ENCODE data around the gene GPS1.

The GPS1 gene

DNA sequence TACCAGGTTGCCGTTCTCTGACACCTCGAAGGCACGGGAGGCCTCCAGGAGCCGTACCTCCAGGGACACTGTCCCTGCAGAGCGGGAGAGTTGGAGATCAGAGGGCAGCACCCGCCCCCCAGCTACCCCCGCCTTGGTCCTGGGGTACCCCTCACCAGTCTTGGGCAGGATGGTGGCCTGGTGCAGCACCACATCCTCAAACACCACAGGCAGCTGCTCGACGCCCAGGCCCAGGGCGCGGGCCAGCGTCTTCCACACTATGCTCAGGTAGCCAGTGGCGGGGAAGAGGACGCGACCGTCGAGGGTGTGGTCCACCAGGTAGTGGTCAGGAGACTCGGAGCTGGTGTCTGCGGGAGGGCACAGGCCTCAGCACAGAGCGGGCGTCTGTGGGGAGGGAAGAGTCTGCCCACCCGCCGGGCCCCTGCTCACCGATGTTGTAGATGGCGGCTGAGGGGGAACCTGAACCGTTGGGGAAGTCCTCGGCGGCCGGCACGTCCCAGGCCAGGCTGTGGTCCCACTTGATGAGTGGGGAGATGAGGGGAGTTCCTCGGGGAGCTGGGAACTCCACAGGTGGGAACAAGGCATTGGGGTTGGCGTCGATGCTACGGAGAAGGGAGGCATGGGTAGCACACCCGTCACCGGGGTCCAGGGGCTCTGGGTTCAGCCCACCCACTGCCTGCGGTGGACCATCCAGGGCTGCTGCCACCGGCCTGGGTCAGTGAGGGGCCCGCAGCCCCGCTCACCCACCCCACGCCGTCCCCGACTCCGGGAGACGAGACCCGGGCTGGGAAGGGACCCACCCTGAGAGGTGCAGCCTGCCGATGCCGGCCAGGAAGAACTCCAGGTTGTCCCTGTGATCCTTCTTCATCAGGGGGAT, 36.5 kb downstream of the GPS1 start:
- DNase-seq (ENCODE audit: low read depth in 2 of 2, low spot score in 1 of 2) = no peak

DNA sequence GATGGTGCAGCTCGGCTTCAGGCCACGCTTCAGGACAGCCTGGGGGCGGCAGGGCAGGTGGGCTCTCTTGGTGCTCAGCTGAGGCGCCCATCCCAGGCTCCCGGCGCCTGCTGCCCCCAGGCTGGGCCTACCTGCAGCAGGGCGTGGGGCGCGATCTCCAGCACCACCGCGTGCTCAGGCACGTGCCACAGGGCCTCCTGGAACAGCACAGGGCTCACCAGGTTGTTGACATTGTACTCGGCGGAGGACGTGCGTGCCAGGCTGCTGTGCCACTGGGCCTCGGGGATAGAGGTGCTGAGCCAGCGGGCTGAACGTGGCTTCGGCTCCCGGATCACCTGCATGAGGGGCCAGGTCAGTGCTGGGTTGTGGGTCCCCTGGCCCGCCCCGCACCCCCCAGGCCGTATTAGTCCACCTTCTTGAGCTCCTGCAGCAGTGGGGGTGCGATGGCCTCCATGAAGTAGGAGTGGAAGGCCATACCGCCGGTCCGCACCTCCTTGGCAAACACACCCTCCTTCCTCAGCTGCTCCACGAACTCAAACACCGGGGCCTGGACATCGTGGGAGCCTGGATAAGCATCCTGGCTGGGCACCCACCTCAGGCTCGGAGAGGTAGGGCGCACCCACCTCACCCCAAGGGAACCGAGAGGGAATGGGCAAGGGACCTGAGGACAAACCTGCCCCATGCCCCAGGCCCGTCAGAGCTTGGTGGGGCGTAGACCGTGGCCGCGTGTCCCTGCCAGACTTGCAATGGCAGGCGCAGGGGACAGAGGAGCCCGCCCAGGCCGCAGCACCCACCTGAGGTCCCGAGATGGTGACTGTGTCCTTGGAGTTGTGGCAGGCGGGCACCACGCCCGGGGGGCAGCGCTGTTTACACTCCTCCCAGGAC, 37.4 kb downstream of the GPS1 start:
- DNase-seq (ENCODE audit: low read depth in 2 of 2, low spot score in 1 of 2) = no peak

DNA sequence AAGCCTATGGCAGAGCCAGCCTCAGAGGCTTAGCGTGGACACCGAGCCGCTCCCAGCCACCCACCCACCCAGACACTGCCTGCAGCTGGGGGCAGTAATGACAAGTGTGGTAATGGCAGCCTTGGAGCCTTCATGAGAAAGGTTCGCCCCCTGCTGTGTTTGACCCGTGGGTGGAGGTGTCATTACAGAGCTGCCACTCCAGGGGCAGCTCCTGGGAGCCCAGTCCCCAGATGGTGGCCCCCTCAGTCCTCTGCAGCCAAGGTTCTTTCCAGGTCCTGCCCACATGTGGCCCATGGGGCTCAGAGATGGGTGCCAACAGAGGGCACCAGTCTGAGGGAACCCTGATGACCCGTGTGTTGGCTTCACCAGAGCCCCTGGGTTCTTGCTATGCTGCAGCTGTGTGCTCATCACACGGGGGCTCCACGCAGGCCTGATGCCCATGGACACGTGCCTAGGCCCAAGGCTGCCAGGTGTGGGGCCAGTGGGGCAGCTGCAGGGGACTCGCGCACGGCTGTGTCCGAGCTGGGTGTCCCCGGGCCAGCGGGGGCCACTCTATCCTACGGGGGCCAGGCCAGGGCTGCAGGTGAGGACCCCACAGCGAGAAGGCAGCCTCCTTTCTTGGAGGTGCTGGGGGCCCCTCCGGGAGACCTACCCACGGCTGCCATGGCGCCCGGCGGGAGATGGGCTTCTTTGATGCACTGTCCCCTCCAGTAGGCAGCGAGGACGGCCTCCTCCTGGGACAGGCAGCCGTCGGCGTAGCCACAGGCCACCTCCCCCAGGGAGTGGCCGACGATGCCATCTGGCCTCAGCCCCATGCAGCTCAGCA, 38.2 kb downstream of the GPS1 start:
- no peak for DNase-seq (ENCODE audit: low read depth in 2 of 2, low spot score in 1 of 2)

DNA sequence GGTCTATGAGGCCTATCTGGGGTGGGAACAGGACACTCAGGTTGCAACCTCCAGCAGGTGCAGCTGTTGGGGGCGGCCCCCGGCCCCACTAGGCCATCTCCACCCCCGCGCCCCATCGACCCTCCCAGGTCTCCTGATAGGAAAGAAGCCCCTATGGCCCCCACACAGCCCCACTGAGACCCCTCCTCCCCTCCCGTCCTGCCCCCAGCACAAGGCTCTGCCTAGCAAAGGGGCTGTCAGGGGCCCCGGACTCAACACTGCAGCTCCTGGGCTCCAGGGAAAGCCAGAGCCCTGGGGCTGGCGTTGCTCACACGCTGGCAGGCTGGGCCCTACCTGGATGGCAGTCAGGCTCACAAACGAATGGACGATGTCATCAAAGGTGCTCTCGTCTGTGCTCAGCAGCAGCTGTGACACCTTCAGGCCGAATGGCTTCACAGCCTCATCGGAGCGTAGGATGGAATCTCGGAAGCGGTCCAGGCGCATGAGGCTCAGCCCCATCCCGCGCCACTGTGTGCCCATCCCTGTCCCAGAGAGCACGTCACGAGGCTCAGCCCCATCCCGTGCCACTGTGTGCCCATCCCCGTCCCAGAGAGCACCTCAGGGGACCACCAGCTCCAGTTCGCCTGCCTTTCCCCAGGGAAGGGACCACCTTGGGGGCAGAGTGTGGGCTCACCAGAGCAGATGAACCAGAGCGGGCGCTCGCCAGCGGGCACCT, 39.0 kb downstream of the GPS1 start:
- no peak for DNase-seq (ENCODE audit: low read depth in 2 of 2, low spot score in 1 of 2)

DNA sequence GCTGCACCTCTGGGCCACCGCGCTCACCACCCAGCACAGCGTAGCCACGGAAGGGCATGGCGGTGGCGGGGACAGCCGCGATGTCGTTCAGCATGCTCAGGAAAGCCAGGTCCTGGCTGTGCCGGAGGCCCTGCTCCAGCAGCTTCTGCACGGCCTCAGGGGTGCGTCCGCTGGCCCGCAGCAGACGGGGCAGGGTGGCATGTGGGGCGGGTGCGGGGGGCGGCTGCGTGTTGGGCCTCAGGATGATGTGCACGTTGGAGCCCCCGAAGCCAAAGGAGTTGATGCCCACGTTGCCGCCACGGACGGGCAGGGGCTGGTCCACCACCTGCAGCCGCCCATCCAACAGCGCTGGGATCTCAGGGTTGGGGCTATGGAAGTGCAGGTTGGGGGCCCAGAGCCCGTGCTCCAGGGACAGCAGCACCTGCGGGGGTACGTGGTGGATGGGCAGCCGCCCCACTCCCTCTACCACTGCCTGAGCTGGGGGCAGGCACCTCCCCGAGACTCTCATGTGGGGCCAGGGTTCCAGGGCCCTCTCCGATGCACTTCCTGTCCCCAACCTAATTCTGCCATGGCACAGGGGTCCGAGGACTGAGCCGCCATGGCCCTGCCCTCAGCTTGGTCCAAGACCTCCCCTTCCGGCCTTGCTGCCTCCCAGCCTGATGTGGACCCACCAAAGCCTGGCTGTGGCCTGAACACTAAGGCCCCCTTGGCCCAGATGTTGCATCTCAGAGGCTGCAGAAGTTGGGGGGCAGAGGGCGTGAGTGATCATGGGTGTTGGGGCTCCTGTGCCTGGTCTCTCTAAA, 39.8 kb downstream of the GPS1 start:
- no peak for DNase-seq (ENCODE audit: low read depth in 2 of 2, low spot score in 1 of 2)

DNA sequence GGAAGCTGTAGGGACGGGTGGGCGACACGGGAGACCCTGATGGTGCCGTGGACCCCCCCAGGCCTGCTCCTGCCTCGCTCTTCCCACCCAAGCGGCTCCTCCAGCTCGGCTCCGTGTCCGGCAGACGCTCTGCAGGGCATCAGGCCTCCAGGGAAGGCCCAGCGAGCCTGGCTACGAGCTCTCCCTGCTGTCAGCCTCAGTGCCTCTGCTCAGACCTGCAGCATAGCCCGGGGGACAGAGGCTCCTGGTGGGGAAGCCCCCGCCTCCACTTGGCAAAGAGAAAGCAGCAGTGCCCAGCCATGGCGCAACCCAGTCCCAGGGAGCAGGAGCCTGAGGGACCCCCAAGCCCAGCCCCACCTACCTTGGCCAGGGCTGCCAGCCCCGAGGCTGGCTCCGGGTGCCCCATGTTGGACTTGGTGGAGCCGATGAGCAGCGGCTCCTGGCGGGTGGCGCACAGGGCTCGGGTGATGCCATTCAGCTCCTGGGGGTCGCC, 40.4 kb downstream of the GPS1 start:
- DNase-seq (ENCODE audit: low read depth in 2 of 2, low spot score in 1 of 2) = no peak

DNA sequence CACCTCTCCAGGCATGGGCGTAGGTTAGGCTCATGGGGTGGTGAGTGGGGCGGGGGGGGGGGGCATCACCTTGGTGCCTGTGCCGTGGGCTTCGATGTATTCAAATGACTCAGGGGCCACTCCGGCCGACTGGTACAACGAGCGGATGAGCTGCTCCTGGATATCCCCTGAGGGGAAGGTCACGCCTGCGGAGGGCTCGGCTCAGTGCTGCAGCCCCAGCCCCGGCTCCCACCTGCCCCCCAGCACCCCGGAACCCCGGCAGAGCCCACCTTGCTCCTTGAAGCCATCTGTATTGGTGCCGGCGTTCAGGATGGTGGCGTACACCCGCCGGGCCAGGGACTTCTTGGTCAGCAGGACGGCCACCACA, 40.9 kb downstream of the GPS1 start:
- no peak for DNase-seq (ENCODE audit: low read depth in 2 of 2, low spot score in 1 of 2)

DNA sequence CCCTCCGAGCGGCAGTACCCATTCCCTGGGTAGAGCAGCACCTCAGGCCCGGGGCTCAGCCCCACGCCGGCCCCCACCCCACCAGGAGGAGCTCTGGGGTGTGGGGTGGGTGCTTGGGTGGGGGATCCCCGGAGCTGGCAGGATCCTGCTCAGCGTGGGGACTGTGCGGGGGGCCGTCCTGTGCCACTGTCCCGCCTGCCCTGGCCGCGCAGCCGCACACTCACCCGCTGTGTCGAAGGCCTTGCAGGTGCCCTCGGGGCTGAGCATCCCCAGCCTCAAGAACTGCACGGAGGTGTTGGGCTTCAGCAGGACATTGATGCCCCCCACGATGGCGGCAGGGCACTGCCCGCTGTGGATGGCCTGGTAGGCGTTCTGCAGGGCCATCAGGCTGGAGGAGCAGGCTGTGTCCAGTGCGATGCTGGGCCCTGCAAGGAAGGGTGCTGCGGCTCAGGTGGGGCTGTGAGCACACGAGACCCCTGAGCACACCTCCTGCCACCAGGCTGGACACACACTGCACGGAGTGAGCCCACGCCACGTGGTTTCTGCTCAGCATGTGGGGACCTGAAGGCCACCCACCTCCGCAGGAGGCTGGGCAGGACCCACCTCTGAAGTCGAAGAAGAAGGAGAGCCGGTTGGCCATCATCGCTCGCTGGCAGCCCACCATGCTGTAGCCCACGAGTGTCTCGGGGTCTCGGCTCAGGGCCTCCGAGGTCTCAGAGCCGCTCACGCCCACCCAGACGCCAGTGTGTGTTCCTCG, 41.5 kb downstream of the GPS1 start:
- no peak for DNase-seq (ENCODE audit: low read depth in 2 of 2, low spot score in 1 of 2)

DNA sequence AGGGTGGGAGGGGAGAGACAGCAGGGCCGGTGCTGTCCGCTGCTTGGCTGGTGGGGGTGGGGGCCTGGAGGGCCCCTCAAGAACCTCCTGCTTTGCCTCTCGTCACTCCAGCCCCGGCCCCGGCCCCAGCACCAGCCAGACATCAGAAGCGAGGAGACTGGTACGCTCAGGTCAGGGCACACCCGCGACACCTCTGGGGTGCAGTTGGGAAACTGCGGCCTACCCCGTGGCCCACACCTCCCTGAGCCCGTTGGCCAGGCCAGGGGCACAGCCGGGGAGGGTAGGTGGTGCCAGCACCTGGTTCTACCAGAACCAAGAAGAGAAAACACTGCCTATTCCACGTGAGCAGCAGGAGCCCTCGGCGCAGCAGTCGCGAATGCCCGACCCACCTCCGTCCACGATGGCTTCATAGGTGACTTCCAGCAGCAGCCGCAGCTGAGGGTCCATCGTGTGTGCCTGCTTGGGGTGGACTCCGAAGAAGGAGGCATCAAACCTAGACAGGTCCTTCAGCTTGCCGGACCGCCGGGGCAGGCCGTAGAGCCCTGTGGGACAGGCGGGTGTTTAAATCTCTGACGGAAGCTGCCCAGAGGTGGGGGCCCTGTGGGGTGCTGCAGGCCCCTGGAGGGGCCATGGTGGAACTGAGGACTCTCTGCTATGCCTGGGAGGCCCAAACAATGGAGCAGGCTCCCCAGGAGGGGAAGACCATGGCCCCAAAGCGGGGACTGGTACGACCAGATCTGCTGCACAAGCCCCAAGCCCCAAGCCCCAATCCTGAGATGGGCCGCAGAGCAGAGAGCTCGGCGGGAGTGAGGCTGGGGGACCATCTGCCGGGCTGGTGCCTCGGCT, 43.5 kb downstream of the GPS1 start:
- DNase-seq (ENCODE audit: low read depth in 2 of 2, low spot score in 1 of 2) = no peak

DNA sequence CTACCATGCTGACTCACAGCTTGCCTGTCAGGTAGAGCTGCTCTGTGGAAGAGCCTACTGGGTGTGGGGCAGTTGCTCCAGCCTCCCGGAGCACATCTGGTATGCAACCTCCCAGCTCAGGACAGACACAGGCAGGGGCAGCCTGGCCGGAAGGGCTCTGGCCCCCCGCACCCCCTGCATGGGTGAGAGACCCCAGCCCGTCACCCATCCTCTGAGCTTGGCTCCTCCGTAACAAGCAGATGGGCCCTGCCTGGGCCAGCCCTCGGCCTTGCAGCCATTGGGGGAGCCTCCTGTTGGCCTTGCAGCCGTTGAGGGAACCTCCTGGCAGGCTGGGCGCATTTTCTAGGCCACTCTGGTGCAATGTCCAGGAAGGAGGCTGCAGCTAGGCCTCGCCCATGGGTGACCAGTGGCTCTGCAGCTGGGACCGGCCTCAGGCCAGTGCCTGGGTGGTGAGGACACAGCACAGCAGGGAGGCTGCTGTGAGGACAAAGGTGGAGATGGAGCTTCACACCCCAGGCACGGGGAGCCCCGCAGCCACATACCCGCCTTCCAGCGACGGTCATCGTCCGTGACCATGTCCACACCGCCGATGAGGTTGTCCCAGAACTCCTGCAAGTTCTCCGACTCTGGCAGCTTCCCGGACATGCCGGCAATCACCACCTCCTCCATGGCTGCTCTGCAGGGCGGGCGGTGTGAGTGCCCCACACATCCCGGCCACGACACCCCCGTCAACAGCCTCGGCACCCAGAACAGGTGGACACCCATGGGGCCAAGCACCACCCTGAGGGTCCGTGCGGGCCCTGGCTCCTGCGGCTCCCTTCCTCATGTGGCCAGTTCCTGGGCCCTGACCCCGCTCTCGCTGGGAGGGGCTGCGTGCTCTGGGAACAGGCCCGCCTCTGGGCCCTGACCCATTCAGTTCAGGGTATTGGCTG, 44.3 kb downstream of the GPS1 start:
- DNase-seq (ENCODE audit: low read depth in 2 of 2, low spot score in 1 of 2) = no peak

DNA sequence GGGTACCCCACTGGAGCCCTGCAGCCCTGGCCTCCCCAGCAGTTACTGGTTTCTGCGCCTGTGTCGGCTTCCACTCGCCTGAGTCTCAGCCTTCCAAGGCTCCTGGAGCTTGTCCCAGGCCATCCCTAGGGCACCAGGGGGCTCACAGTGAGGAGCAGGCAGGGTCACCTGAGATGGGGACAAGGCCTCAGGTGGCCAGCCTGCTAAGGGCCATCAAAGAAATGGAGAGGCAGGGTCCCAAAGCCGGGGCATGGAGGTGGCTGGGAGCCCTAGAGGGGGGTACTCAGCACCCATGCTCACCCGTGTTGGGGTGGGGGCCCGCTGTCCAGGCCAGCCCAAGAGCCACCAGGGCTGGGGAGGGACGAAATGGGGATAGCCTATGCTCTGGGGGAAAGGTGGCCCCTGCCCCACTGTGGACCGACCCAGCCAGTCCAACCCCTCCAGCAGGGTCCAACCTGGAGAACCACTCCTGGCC, 45.0 kb downstream of the GPS1 start:
- no peak for DNase-seq (ENCODE audit: low read depth in 2 of 2, low spot score in 1 of 2)

DNA sequence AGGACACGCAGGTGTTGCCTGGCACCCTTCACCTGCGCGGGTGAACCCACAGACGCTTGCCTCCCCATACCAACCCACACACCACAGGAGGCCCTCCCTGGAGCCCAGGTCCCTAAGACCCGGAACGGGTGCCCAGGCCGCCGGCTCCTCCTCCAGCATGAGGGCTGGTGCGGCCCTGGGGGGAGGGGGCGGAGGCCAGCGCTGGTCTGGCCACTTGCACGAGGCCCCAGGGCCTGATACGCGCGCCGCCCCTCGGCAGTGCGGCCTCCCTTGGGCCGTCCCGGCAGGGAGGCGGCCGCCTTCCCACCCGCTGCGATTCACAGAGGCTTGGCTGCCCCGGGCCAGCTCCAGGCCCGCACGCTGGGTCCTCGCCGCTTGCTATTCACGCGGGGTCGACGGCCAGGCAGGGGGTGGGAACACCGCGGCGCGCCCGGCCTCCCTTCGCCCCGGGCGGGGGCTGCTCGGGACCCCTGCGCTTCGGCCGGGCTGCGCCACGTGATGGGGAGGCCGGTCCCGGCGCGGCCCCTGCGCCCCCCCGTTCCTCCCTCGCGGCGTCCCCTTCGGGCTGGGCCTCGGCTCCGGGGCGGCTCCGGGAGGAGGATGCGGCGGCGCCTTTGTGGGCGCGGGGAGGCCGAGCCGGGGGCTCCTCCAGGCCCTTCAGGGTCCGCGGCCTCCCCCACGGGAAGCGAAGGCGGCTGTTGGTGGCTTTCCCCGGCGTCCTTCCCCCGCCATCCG, 45.7 kb downstream of the GPS1 start:
- DNase-seq (ENCODE audit: low read depth in 2 of 2, low spot score in 1 of 2) = no peak

DNA sequence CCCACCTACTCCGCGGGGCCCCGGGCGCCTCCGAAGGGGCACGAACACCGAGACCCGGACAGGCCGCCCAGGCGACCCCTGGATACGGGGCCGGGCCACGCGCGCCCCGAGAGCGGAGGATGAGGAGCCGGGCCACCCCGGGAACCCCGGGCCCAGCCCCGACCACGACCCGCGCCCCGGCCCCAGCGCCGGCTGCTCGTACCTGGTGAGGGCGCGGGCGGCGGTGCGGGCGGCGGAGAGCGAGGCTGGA, 46.1 kb downstream of the GPS1 start:
- peak in 1 of 2 donors; percentile 34 for DNase-seq (ENCODE audit: low read depth in 2 of 2, low spot score in 1 of 2)

DNA sequence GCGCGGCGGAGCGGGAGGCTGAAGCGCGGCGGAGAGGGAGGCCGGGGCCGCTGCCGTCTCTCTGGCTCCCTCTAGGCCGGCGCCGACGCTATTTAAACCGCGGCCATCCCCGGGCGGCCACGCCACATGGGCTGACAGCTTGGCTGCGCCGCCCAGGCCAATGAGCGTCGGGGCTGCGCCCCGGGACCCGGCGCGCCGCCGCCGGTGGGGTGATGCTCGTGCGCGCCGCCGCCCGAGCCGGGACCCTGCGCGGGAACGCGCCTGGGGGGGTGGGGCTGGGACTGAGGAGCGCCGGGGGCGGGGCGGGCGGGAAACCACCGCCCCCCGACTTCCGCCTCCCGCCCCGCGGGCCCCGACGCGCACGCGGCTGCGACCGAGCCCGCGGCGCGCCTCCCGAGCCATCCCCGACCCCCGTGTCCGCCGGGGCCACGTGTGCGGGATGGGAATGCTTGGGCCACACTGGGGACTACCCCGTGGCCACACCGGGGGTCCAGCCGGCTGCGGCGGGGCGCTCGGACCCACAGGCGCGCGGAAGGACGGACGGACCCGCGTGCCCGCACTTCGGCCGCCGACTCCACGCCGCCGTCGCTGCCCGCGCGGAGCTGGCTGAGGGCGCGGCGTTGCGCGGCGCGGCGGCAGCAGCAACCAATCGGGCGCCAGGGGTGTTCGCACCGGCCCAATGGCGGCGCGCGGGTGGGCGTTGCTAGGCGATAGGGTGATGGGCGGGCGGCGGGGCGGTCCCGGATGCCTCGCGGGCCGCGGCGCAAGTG, 46.7 kb downstream of the GPS1 start, which contains the start of gene FASN:
TSS of gene FASN (minus strand) at position 68 of the 770 bp plus-strand sequence. CDS start 1,791 bp downstream, outside the sequence.
- DNase-seq (ENCODE audit: low read depth in 2 of 2, low spot score in 1 of 2) = peak; percentile 80 to 85

DNA sequence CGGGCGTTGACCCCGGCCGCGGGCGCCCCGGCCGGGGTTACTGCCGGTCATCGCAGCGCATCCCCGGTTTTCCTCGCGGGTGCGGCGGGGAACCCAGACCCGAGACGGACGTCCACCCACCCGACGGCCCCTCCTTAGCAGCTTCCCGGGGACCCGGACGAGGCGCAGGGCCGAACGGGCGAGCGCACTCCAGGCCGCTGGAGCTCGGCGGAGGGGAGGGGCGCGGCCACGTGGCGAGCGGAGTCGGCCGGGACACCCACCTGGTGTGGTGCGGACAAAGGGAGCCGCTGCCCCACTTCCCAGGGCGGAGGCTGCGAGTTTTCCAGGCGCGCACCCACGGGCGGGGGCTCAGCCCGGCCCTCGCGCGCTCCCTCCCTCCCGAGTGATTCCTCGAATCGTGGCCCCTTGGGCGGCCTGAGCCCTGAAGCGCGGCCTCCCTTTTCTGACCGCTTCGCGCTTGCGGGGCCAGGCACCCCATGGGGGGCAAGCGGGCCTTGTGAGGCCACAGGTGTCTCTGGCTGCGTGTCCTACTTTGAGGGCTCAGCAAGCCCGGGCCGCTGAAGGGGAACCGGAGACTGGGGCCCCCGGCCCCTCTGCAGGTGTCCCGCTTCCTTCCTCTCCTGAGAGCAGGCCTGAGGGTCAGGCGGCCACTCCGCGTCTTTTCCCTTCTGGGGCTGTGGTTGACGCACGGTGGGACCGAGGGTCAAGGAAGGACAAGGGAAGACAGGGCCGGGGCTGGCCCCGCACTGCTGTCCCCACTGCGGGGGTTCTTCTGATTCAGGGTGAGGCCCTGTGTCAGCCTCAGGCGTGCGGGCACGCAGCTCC, 47.5 kb downstream of the GPS1 start:
- no peak for DNase-seq (ENCODE audit: low read depth in 2 of 2, low spot score in 1 of 2)

All from stimulated activated CD8-positive, alpha-beta memory T cell treated with anti-CD3 and anti-CD28 coated beads, Interleukin-4, amount 100 ng/mL, for 4 hours (primary cell).